Activated CD8-positive, alpha-beta memory T cell treated with anti-CD3 and anti-CD28 coated beads, Interleukin-2, amount 50 U/mL, for 1 hour (primary cell): Measurements from ENCODE around the gene NT5C1B.

ENCODE experiments used
- DNase-seq: peaks from one replicate; pipeline ENCODE4 v3.0.0-alpha.2; 2020; ENCODE audit errors: extremely low read depth

NT5C1B gene

GRCh38 chr2:18551169-18551568, 38.2 kb downstream of the NT5C1B start:
- no peak for DNase-seq

DNA sequence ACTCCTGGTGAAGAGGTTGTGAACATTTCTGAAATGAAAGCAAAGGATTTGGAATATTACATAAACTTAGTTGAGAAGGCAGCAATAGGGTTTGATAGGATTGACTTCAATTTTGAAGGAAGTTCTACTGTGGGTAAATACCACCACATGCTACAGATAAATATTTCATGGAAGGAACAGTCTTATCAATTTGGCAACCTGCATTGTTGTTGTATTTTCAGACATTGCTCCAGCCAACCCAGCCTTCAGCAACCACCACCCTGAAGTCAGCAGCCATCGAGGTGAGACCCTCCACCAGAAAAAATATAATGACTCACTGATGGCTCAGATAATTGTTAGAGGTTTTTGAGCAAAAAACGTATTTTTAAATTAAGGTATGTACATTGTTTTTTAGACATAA, 38.9 kb downstream of the NT5C1B start:
- DNase-seq = no peak

DNA sequence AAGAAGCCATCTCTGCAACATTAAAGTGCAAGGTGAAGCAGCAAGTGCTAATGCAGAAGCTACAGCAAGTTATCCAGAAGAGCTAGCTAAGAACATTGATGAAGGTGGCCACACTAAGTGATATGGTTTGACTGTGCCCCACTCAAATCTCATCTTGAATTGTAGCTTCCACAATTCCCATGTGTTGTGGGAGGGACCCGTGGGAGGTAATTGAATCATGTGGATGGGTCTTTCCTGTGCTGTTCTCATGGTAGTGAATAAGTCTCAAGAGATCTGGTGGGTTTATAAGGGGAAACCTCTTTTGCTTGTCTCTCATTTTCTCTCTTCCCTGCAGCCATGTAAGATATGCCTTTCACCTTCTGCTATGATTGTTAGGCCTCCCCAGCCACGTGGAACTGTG, 40.3 kb downstream of the NT5C1B start:
- DNase-seq = no peak

DNA sequence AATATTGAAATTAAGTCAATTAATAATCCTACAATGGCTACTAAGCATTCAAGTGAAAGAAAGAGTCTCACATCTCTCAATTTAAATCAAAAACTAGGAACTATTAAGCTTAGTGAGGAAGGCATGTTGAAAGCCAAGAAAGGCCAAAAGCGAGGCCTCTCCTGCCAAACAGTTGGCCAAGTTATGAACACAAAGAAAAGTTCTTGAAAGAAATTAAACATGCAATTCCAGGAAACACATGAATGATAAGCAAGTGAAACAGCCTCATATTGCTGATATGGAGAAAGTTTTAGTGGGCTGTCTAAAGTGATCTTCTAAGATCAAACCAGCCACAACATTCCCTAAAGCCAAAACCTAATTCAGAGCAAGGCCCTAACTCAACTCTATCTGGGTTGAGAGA, 40.7 kb downstream of the NT5C1B start:
- DNase-seq = no peak

DNA sequence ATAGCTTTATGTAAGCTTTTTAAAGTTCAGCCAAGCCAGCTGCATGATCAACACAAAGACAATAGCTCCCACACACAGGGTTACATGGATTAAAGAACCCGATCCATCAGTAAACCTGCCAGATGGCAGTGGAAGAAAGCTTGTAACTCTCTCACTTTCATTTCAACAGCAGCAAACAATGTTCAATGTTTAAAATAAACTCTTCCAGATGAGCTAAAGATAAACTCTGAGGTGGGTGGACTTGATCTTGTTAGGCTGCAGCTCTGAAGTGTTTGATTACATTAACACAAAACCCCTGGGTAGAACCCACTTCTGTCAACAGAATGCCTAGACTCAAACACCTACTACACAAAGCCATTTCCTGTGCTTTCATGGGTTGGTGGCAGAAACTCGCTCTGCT, 42.8 kb downstream of the NT5C1B start:
- DNase-seq = no peak

DNA sequence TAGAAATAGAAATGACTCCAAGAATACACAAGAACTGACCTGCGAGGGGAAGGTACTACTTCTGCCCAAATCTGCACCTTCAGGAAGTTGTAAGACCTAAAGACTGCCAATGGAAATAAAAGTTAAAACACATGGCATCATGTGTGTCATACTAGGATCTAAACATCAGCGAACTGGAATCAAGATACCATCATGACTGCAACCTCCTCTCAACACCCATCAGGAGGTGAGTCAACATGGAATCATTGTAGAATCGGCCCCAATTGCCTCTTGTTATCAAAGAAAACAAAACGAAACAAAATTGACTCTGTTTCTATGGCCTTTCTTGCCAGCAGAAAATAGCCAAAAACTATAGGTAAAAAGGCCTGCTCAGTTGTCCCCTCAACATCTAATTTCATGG, 44.0 kb downstream of the NT5C1B start:
- no peak for DNase-seq

- DNase-seq = no peak
These were observed 45.2 kb downstream of the NT5C1B start for GRCh38 chr2:18544171-18544570.

GRCh38 chr2:18540872-18541271, 48.5 kb downstream of the NT5C1B start:
- DNase-seq = no peak

DNA sequence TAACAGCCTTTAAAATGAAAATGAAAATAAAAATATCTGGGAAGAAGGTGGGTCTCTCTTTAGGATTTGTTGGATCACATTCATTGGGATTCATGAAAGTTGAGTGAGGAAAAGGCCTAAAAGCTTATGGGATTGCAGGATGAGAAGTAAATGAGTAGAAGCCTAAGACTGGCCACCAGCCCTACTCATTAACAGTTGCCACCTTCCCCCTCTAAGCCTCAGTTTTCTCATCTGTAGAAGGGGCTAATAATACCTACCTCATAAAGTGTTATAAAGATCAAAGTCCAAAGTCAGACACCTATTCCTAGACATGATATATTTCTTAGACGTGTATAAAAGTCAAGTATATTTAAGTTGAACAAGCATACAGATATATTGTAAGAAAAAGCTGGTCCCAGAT, 52.7 kb downstream of the NT5C1B start:
- no peak for DNase-seq

GRCh38 chr2:18536100-18536499, 53.3 kb downstream of the NT5C1B start:
- no peak for DNase-seq

GRCh38 chr2:18531194-18531593, 58.2 kb downstream of the NT5C1B start:
- DNase-seq = no peak

- no peak for DNase-seq
These were observed 61.5 kb downstream of the NT5C1B start for GRCh38 chr2:18527822-18528221.

- no peak for DNase-seq
These were observed 62.0 kb downstream of the NT5C1B start for GRCh38 chr2:18527326-18527725.

- no peak for DNase-seq
These were observed 62.9 kb downstream of the NT5C1B start for GRCh38 chr2:18526429-18526828.

GRCh38 chr2:18525852-18526251, 63.5 kb downstream of the NT5C1B start:
- no peak for DNase-seq

DNA sequence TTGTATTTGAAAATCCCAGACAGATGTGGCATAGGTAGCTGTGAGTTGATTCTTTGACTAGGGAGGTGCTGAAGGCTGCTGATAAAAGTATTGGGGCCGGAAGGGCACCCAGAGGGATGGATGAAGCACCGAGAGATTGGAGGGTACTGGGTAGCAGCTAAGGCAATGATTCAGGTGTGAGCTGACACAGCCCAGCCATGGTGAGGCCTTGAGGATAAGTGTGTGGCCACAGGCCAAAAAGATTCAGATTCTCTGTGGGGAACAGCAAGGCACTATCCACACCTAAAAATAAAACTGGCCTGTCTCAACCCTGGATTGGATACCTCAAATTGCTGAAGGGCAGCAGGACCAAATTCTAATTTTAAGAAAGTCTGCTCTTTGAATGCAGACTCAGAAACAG, 64.1 kb downstream of the NT5C1B start:
- no peak for DNase-seq

- DNase-seq = no peak
These were observed 66.8 kb downstream of the NT5C1B start for GRCh38 chr2:18522484-18523146.

DNA sequence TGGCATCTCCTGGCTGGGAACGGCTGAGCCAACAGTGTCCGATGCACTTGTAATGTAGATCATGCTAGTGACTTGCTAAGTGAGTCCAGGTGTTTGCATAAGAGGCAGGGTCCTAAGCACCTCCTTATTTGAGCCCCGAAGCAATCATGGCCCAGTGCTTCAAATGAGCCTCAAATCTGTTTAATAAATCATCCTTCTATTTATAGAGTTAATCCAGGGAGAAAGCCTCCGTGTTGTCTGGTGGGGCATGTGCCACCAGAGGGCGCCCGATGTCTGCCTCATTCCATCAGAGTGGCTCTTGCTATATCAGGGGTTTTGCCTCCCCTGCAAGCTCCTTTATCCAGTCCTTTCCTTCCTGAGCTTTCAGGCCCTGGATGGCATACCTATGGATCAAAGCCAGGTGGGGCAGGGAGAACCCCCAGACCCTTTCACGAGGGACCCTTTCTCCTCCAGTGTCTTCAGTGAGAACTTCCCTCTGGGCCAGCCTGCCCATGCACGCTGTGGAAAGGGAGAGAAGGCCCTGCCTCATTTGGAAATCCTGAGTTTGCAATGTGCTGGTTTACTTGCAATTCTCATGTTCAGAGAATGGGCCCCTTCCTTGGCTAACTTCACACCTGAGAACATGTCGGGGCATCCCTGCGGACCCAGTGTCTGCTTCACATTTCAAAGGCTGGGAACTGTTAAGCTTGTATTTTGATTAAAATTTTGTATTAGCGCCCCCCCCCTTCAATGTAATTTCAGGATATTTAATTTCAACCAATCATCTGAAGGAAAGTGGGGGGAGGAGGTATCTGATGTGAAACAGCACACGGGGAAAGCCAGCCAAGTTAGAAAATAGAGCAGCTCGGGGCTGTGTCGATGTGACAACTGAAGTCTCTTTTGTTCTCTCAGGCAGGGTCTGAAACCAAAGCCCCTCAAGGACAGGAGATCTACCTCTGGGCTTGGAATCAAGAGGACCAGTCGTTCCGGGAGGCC, 68.6 kb downstream of the NT5C1B start:
- peak; percentile 23 for DNase-seq

DNA sequence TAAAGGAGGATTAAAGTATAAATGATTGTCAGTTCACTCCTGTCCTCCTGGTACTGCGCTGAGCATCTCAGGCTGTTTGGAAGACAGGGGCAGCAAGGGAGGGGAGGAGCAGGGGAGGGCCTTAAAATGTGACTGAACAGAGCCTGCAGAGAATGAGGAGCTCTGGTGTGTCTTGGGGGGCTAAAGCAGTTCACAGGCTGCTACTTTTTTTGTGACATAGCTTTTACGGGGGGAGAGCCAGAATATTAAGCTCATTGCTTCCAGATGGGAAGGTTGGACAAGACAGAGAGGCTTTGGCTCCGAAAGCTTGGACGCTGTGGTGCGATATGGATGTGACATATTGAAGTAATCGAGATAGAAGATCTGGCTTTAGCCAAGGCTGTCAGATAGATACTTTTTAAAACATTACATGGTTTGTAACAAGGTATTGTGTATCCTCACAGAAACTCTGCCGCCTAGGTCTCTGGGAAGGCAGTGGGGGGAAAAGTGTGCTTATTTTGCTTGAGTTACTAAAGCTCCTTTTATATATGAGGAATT, 69.4 kb downstream of the NT5C1B start:
- no peak for DNase-seq

DNA sequence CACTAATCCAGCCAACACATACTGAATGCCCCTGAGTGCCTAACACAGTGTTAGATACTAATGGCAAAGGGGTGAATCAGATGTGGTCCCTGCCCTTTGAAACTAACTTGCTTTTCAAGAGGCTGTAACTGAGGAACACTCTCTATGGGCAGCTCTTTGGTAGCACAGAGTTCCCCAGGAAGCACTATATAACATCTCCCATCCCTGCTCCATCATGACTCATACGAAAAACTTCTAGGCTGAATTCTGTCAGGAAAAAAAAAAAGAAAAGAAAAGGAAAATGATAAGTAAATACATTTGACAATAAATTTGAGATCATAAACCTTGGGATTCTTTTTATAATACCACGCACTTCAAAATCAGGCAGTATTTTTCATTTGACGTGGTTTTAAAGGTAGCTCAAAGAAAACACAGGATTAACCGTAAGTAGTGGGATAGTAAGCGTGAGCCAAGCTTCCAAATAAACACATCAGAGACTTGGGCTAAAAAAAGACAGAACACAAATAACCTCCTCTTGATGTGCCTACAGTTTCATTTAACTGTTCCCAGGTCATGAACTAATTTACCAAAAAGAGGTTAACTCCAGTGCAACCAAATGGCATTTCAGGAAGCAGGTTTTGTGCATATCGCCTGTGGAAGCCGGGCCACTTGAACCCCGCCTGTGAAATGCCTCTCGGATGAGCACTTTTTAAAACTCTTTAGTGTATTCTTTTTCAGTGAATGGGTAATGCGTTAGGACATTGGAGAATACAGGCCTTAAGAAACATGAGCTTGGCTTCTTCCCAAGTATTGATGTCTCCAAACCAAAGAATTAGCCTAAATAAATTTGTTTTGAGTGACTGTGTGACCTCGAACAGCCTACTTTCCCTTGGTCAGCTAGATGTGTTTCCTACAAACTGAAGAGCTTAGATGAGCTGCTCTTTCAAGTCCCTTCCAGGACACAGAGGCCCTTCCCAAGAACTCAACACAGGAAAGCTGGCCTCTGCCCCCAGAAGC, 71.0 kb downstream of the NT5C1B start:
- no peak for DNase-seq

DNA sequence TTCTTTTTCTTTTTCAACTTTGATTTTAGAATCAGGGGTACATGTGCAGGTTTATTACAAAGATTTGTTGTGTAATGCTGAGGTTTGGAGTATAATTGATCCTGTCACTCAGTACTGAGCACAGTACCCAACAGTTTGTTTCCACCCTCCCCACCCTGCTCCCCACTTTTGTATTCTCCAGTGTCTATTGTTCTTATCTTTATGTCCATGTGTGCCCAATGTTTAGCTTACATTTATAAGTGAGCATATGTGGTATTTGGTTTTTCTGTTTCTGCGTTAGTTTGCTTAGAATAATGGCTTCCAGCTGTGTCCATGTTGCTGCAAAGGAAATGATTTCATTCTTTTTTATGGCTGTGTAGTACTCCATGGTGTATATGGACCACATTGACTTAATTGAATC, 72.0 kb downstream of the NT5C1B start:
- DNase-seq = no peak

GRCh38 chr2:18516112-18516511, 73.3 kb downstream of the NT5C1B start:
- no peak for DNase-seq
